ENCODE measurements around the gene DUSP12. TPM values are rescaled to one million over a fixed set of nuclear protein-coding genes. Genes with fewer than 3 reads are reported as not detected.

DUSP12 gene
- total and polyA plus RNA-seq, 2 experiments from 2014 or later, result 34.2 to 34.9 TPM

- H3K9me3 ChIP-seq (ENCODE audit: low read depth), result no peaks in the 10 kb centered on the region
- WGBS, 2 experiments (ENCODE audit: low coverage in 1 of 2, low lambda C conversion rate in 2 of 2, missing lambda C conversion rate in 2 of 2), result 74 to 81% methylated on average over 3 of the region's 3 CpGs
- H3K27ac ChIP-seq, result no peak overlapping the region
- no peak overlapping the region for H3K4me3 ChIP-seq
- TF ChIP-seq EZH2 (IDR thresholded peaks at IDR 0.05; ENCODE audit: insufficient read depth, poor library complexity, severe bottlenecking), result no peak
- no peak for TF ChIP-seq EZH2phosphoT487 (IDR thresholded peaks at IDR 0.05; ENCODE audit: insufficient read depth, low read depth)
- DNase-seq, result no peak
- no peak overlapping the region for H3K4me2 ChIP-seq (ENCODE audit: unreplicated experiment)
- in situ Hi-C loops (cut with MboI), result no loop called here
- no peaks in the 10 kb centered on the region for H4K20me1 ChIP-seq (ENCODE audit: insufficient read depth)
- H3F3A ChIP-seq (ENCODE audit: insufficient read depth), result no peaks in the 10 kb centered on the region
- H3K9me2 ChIP-seq (ENCODE audit: insufficient read depth), result no peaks in the 10 kb centered on the region
- H2AFZ ChIP-seq, result no peak overlapping the region
- no peaks in the 10 kb centered on the region for H3K27me3 ChIP-seq (replicated peaks; ENCODE audit: insufficient read depth)
- H3K79me2 ChIP-seq (ENCODE audit: insufficient read depth), result no peaks in the 10 kb centered on the region; the same call in 1 of the 2 replicates
- peaks cover 3% of the 10 kb centered on the region; the same call in 1 of the 2 replicates for H3K36me3 ChIP-seq (ENCODE audit: low read depth)
- no peak overlapping the region for H3K9ac ChIP-seq
- no peaks in the 10 kb centered on the region for H3K4me1 ChIP-seq (ENCODE audit: insufficient read depth)
These were observed 56.0 kb downstream of the DUSP12 start for GRCh38 chr1:161805399-161806197.

Small RNAs within 50 kb of the gene (small RNA-seq; reads per million reads assigned to genes)
- not detected for gene RN7SL466P (ENCODE audit: low read depth, low replicate concordance)

Other genes with a start within 250 kb of the DUSP12 start
- not detected in 2 replicates for gene FCGR2A, start 244.3 kb upstream of the DUSP12 start, total RNA-seq (2014; rRNA removed; shearing (Covaris generic))
- not detected in 2 replicates for gene FCGR2A, start 244.3 kb upstream of the DUSP12 start, polyA plus RNA-seq (2016; fragmentation: Nextera tagmentation; extraction: Ambion mirVana)
- not detected in 2 replicates for gene HSPA6, start 225.2 kb upstream of the DUSP12 start, total RNA-seq (2014; rRNA removed; shearing (Covaris generic))
- gene HSPA6, start 225.2 kb upstream of the DUSP12 start, polyA plus RNA-seq (2016; fragmentation: Nextera tagmentation; extraction: Ambion mirVana), result 0.13 and 0.23 TPM in 2 replicates
- gene FCGR3A, start 200.0 kb upstream of the DUSP12 start, total RNA-seq (2014; rRNA removed; shearing (Covaris generic)), result not detected in 2 replicates
- gene FCGR3A, start 200.0 kb upstream of the DUSP12 start, polyA plus RNA-seq (2016; fragmentation: Nextera tagmentation; extraction: Ambion mirVana), result not detected in 2 replicates
- gene FCGR3B, start 118.6 kb upstream of the DUSP12 start, total RNA-seq (2014; rRNA removed; shearing (Covaris generic)), result not detected in 2 replicates
- not detected in 2 replicates for gene FCGR3B, start 118.6 kb upstream of the DUSP12 start, polyA plus RNA-seq (2016; fragmentation: Nextera tagmentation; extraction: Ambion mirVana)
- gene FCGR2B, start 86.6 kb upstream of the DUSP12 start, total RNA-seq (2014; rRNA removed; shearing (Covaris generic)), result not detected in 2 replicates
- gene FCGR2B, start 86.6 kb upstream of the DUSP12 start, polyA plus RNA-seq (2016; fragmentation: Nextera tagmentation; extraction: Ambion mirVana), result 0.18 TPM in 1 of 2 replicates, not detected in the other
- gene FCRLA, start 42.6 kb upstream of the DUSP12 start, total RNA-seq (2014; rRNA removed; shearing (Covaris generic)), result 7.5 and 8.4 TPM in 2 replicates
- gene FCRLA, start 42.6 kb upstream of the DUSP12 start, polyA plus RNA-seq (2016; fragmentation: Nextera tagmentation; extraction: Ambion mirVana), result 5.3 and 6.8 TPM in 2 replicates
- 8.3 and 14.5 TPM in 2 replicates for gene FCRLB, start 28.2 kb upstream of the DUSP12 start, total RNA-seq (2014; rRNA removed; shearing (Covaris generic))
- gene FCRLB, start 28.2 kb upstream of the DUSP12 start, polyA plus RNA-seq (2016; fragmentation: Nextera tagmentation; extraction: Ambion mirVana), result 9.4 and 10.1 TPM in 2 replicates
- gene ATF6, start 16.5 kb downstream of the DUSP12 start, total RNA-seq (2014; rRNA removed; shearing (Covaris generic)), result 19.8 and 21.4 TPM in 2 replicates
- 14.8 TPM in 2 replicates for gene ATF6, start 16.5 kb downstream of the DUSP12 start, polyA plus RNA-seq (2016; fragmentation: Nextera tagmentation; extraction: Ambion mirVana)